Measurements from ENCODE around the gene C6orf118. TPM values are rescaled to one million over a fixed set of nuclear protein-coding genes. Genes with fewer than 3 reads are reported as not detected.

Gene C6orf118
- polyA plus RNA-seq, 2 donors: not detected

GRCh38 chr6:165300422-165300936 is 8.9 kb downstream of the C6orf118 start:
- no peak overlapping the region for H3K4me3 ChIP-seq (ENCODE audit: low read depth in 1 of 2, low read length in 2 of 2)
- peaks cover 5 to 8% of the 10 kb centered on the region in 2 donors for H3K9me3 ChIP-seq (ENCODE audit: control insufficient read depth in 2 of 2, insufficient read depth in 1 of 2, low read depth in 1 of 2, low read length in 1 of 2)
- no peaks in the 10 kb centered on the region for H3K4me1 ChIP-seq (ENCODE audit: control insufficient read depth in 2 of 2, insufficient read depth in 2 of 2, low read length in 1 of 2)
- no peaks in the 10 kb centered on the region for H3K36me3 ChIP-seq (ENCODE audit: control insufficient read depth in 2 of 2, insufficient read depth in 2 of 2, low read length in 1 of 2)
- no peak overlapping the region for H3K27ac ChIP-seq (ENCODE audit: low read depth in 2 of 2, low read length in 1 of 2)
- no peaks in the 10 kb centered on the region for H3K27me3 ChIP-seq (ENCODE audit: control insufficient read depth in 1 of 2, insufficient read depth in 2 of 2, low read length in 2 of 2)
- 77 to 80% methylated on average over 13 of the region's 13 CpGs for WGBS, 2 donors

GRCh38 chr6:165298875-165299274 is 10.5 kb downstream of the C6orf118 start:
- WGBS, 2 donors: 79 to 81% methylated on average over 5 of the region's 5 CpGs
- H3K4me1 ChIP-seq (ENCODE audit: control insufficient read depth in 2 of 2, insufficient read depth in 2 of 2, low read length in 1 of 2): no peaks in the 10 kb centered on the region
- no peak overlapping the region for H3K27ac ChIP-seq (ENCODE audit: low read depth in 2 of 2, low read length in 1 of 2)
- H3K9me3 ChIP-seq (ENCODE audit: control insufficient read depth in 2 of 2, insufficient read depth in 1 of 2, low read depth in 1 of 2, low read length in 1 of 2): peaks cover 5 to 8% of the 10 kb centered on the region in 2 donors
- H3K27me3 ChIP-seq (ENCODE audit: control insufficient read depth in 1 of 2, insufficient read depth in 2 of 2, low read length in 2 of 2): no peaks in the 10 kb centered on the region
- no peaks in the 10 kb centered on the region for H3K36me3 ChIP-seq (ENCODE audit: control insufficient read depth in 2 of 2, insufficient read depth in 2 of 2, low read length in 1 of 2)
- H3K4me3 ChIP-seq (ENCODE audit: low read depth in 1 of 2, low read length in 2 of 2): no peak overlapping the region

GRCh38 chr6:165298402-165298801 is 11.0 kb downstream of the C6orf118 start:
- Histone ChIP-seq H3K27me3 (ENCODE audit: control insufficient read depth in 1 of 2, insufficient read depth in 2 of 2, low read length in 2 of 2) (no peaks in the 10 kb centered on the region), H3K27ac (ENCODE audit: low read depth in 2 of 2, low read length in 1 of 2) (no peak overlapping the region), H3K4me1 (ENCODE audit: control insufficient read depth in 2 of 2, insufficient read depth in 2 of 2, low read length in 1 of 2) (no peaks in the 10 kb centered on the region), H3K9me3 (ENCODE audit: control insufficient read depth in 2 of 2, insufficient read depth in 1 of 2, low read depth in 1 of 2, low read length in 1 of 2) (peaks cover 5 to 8% of the 10 kb centered on the region in 2 donors), H3K36me3 (ENCODE audit: control insufficient read depth in 2 of 2, insufficient read depth in 2 of 2, low read length in 1 of 2) (no peaks in the 10 kb centered on the region), H3K4me3 (ENCODE audit: low read depth in 1 of 2, low read length in 2 of 2) (no peak overlapping the region)
- WGBS, 2 donors: 82 to 86% methylated on average over 6 of the region's 6 CpGs

GRCh38 chr6:165292657-165293056 is 16.7 kb downstream of the C6orf118 start:
- Histone ChIP-seq H3K36me3 (ENCODE audit: control insufficient read depth in 2 of 2, insufficient read depth in 2 of 2, low read length in 1 of 2) (no peaks in the 10 kb centered on the region), H3K27ac (ENCODE audit: low read depth in 2 of 2, low read length in 1 of 2) (no peak overlapping the region), H3K4me1 (ENCODE audit: control insufficient read depth in 2 of 2, insufficient read depth in 2 of 2, low read length in 1 of 2) (no peaks in the 10 kb centered on the region), H3K27me3 (ENCODE audit: control insufficient read depth in 1 of 2, insufficient read depth in 2 of 2, low read length in 2 of 2) (no peaks in the 10 kb centered on the region), H3K9me3 (ENCODE audit: control insufficient read depth in 2 of 2, insufficient read depth in 1 of 2, low read depth in 1 of 2, low read length in 1 of 2) (no peaks in the 10 kb centered on the region), H3K4me3 (ENCODE audit: low read depth in 1 of 2, low read length in 2 of 2) (no peak overlapping the region)
- WGBS, 2 donors: 78 to 82% methylated on average over 6 of the region's 6 CpGs

- Histone ChIP-seq H3K4me3 (ENCODE audit: low read depth in 1 of 2, low read length in 2 of 2) (no peak overlapping the region), H3K9me3 (ENCODE audit: control insufficient read depth in 2 of 2, insufficient read depth in 1 of 2, low read depth in 1 of 2, low read length in 1 of 2) (no peaks in the 10 kb centered on the region), H3K27me3 (ENCODE audit: control insufficient read depth in 1 of 2, insufficient read depth in 2 of 2, low read length in 2 of 2) (no peaks in the 10 kb centered on the region), H3K4me1 (ENCODE audit: control insufficient read depth in 2 of 2, insufficient read depth in 2 of 2, low read length in 1 of 2) (no peaks in the 10 kb centered on the region), H3K27ac (ENCODE audit: low read depth in 2 of 2, low read length in 1 of 2) (no peak overlapping the region), H3K36me3 (ENCODE audit: control insufficient read depth in 2 of 2, insufficient read depth in 2 of 2, low read length in 1 of 2) (no peaks in the 10 kb centered on the region)
- WGBS, 2 donors: 70% methylated on average over 3 of the region's 3 CpGs
Measured at GRCh38 chr6:165274611-165275010, 34.8 kb downstream of the C6orf118 start.

GRCh38 chr6:165272585-165272984 is 36.8 kb downstream of the C6orf118 start:
- Histone ChIP-seq H3K27me3 (ENCODE audit: control insufficient read depth in 1 of 2, insufficient read depth in 2 of 2, low read length in 2 of 2) (no peaks in the 10 kb centered on the region), H3K9me3 (ENCODE audit: control insufficient read depth in 2 of 2, insufficient read depth in 1 of 2, low read depth in 1 of 2, low read length in 1 of 2) (peaks cover 0 to 2% of the 10 kb centered on the region in 2 donors), H3K4me1 (ENCODE audit: control insufficient read depth in 2 of 2, insufficient read depth in 2 of 2, low read length in 1 of 2) (no peaks in the 10 kb centered on the region), H3K27ac (ENCODE audit: low read depth in 2 of 2, low read length in 1 of 2) (no peak overlapping the region), H3K4me3 (ENCODE audit: low read depth in 1 of 2, low read length in 2 of 2) (no peak overlapping the region), H3K36me3 (ENCODE audit: control insufficient read depth in 2 of 2, insufficient read depth in 2 of 2, low read length in 1 of 2) (no peaks in the 10 kb centered on the region)
- 68 to 78% methylated on average over 6 of the region's 6 CpGs for WGBS, 2 donors

GRCh38 chr6:165268987-165269386 is 40.4 kb downstream of the C6orf118 start:
- H3K27me3 ChIP-seq (ENCODE audit: control insufficient read depth in 1 of 2, insufficient read depth in 2 of 2, low read length in 2 of 2): no peaks in the 10 kb centered on the region
- no peaks in the 10 kb centered on the region for H3K36me3 ChIP-seq (ENCODE audit: control insufficient read depth in 2 of 2, insufficient read depth in 2 of 2, low read length in 1 of 2)
- H3K27ac ChIP-seq (ENCODE audit: low read depth in 2 of 2, low read length in 1 of 2): no peak overlapping the region
- H3K4me1 ChIP-seq (ENCODE audit: control insufficient read depth in 2 of 2, insufficient read depth in 2 of 2, low read length in 1 of 2): no peaks in the 10 kb centered on the region
- no peak overlapping the region for H3K4me3 ChIP-seq (ENCODE audit: low read depth in 1 of 2, low read length in 2 of 2)
- 49 to 50% methylated on average over 7 of the region's 7 CpGs for WGBS, 2 donors
- peaks cover 0 to 10% of the 10 kb centered on the region in 2 donors for H3K9me3 ChIP-seq (ENCODE audit: control insufficient read depth in 2 of 2, insufficient read depth in 1 of 2, low read depth in 1 of 2, low read length in 1 of 2)

- Histone ChIP-seq H3K4me3 (ENCODE audit: low read depth in 1 of 2, low read length in 2 of 2) (no peak overlapping the region), H3K36me3 (ENCODE audit: control insufficient read depth in 2 of 2, insufficient read depth in 2 of 2, low read length in 1 of 2) (no peaks in the 10 kb centered on the region), H3K27ac (ENCODE audit: low read depth in 2 of 2, low read length in 1 of 2) (no peak overlapping the region), H3K4me1 (ENCODE audit: control insufficient read depth in 2 of 2, insufficient read depth in 2 of 2, low read length in 1 of 2) (no peaks in the 10 kb centered on the region), H3K27me3 (ENCODE audit: control insufficient read depth in 1 of 2, insufficient read depth in 2 of 2, low read length in 2 of 2) (no peaks in the 10 kb centered on the region), H3K9me3 (ENCODE audit: control insufficient read depth in 2 of 2, insufficient read depth in 1 of 2, low read depth in 1 of 2, low read length in 1 of 2) (peaks cover 0 to 12% of the 10 kb centered on the region in 2 donors)
- WGBS, 2 donors: 71 to 73% methylated on average over 1 of the region's 1 CpG
Measured at GRCh38 chr6:165266621-165267020, 42.8 kb downstream of the C6orf118 start.

- Histone ChIP-seq H3K4me3 (ENCODE audit: low read depth in 1 of 2, low read length in 2 of 2) (no peak overlapping the region), H3K4me1 (ENCODE audit: control insufficient read depth in 2 of 2, insufficient read depth in 2 of 2, low read length in 1 of 2) (no peaks in the 10 kb centered on the region), H3K9me3 (ENCODE audit: control insufficient read depth in 2 of 2, insufficient read depth in 1 of 2, low read depth in 1 of 2, low read length in 1 of 2) (peaks cover 2 to 12% of the 10 kb centered on the region in 2 donors), H3K27me3 (ENCODE audit: control insufficient read depth in 1 of 2, insufficient read depth in 2 of 2, low read length in 2 of 2) (no peaks in the 10 kb centered on the region), H3K36me3 (ENCODE audit: control insufficient read depth in 2 of 2, insufficient read depth in 2 of 2, low read length in 1 of 2) (no peaks in the 10 kb centered on the region), H3K27ac (ENCODE audit: low read depth in 2 of 2, low read length in 1 of 2) (no peak overlapping the region)
- 55 to 64% methylated on average over 5 of the region's 5 CpGs for WGBS, 2 donors
Measured at GRCh38 chr6:165266191-165266590, 43.2 kb downstream of the C6orf118 start.

GRCh38 chr6:165260462-165260861 is 48.9 kb downstream of the C6orf118 start:
- H3K9me3 ChIP-seq (ENCODE audit: control insufficient read depth in 2 of 2, insufficient read depth in 1 of 2, low read depth in 1 of 2, low read length in 1 of 2): peaks cover 2 to 12% of the 10 kb centered on the region in 2 donors
- no peaks in the 10 kb centered on the region for H3K4me1 ChIP-seq (ENCODE audit: control insufficient read depth in 2 of 2, insufficient read depth in 2 of 2, low read length in 1 of 2)
- no peak overlapping the region for H3K4me3 ChIP-seq (ENCODE audit: low read depth in 1 of 2, low read length in 2 of 2)
- no peak overlapping the region for H3K27ac ChIP-seq (ENCODE audit: low read depth in 2 of 2, low read length in 1 of 2)
- H3K36me3 ChIP-seq (ENCODE audit: control insufficient read depth in 2 of 2, insufficient read depth in 2 of 2, low read length in 1 of 2): no peaks in the 10 kb centered on the region
- H3K27me3 ChIP-seq (ENCODE audit: control insufficient read depth in 1 of 2, insufficient read depth in 2 of 2, low read length in 2 of 2): no peaks in the 10 kb centered on the region
- WGBS, 2 donors: 50 to 70% methylated on average over 2 of the region's 2 CpGs

All from esophagus (tissue), 2 donors.